Activated naive CD8-positive, alpha-beta T cell (primary cell): ENCODE measurements around the gene PDE4B.

Source experiments
- H3K27ac Mint-ChIP-seq: one replicate; pipeline ENCODE4 v1.8.0; 2021; ENCODE audit warnings: mixed read lengths
- H3K27me3 Mint-ChIP-seq: one replicate; pipeline ENCODE4 v1.8.0; 2021; ENCODE audit warnings: mixed read lengths
- H3K36me3 Mint-ChIP-seq: one replicate; pipeline ENCODE4 v1.8.0; 2021; ENCODE audit warnings: mixed read lengths
- H3K4me1 Mint-ChIP-seq: one replicate; pipeline ENCODE4 v1.8.0; 2021; ENCODE audit warnings: low read depth, mixed read lengths
- H3K4me3 Mint-ChIP-seq: one replicate; pipeline ENCODE4 v1.8.0; 2021; ENCODE audit warnings: mild to moderate bottlenecking, mixed read lengths
- H3K9me3 Mint-ChIP-seq: one replicate; pipeline ENCODE4 v1.8.0; 2021; ENCODE audit warnings: low read depth, mixed read lengths

PDE4B gene

DNA sequence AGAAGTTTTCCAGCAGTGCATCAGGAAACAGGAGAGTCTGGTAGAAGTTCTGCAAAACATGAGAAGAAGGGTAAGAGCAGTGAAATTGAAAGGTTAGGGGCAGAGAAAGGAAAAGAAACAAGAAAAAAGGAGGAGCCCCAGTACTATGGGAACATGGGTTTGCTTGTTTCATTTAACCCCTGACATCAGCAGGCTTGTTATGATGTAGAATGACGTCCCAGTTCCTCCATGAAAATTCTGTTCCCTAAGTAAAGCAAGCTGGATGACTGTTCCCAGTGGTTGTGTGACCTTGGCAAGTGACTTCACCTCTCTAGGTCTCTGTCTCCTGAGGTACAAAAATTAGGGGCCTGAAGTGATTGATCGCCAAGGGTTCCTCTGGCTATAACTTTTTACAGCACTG, 472.6 kb downstream of the PDE4B start:
- Mint-ChIP-seq H3K4me1 (peaks cover 33% of the 10 kb centered on the region), H3K27ac (no peak overlapping the region), H3K4me3 (no peak overlapping the region), H3K36me3 (no peaks in the 10 kb centered on the region), H3K27me3 (no peaks in the 10 kb centered on the region), H3K9me3 (no peaks in the 10 kb centered on the region)

DNA sequence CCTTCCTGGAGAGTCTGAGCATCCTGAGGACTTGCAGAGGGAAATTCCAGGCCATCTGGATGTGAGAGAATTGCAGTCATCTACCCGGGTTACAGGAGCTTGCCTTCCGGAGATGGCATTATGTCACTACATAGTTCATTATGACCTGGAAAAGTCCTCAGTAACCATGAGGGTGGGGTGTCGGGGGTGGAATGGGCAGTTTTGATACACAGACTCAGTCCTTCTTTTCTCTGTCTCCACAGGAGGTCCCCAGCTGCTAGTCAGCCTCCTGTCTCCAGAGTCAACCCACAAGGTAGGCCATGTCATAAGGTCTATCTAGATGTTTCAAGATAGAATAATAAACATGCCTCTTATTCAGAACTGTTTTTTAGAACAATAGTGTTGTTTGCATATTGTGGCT, 473.1 kb downstream of the PDE4B start:
- H3K9me3 Mint-ChIP-seq: no peaks in the 10 kb centered on the region
- peaks cover 33% of the 10 kb centered on the region for H3K4me1 Mint-ChIP-seq
- H3K4me3 Mint-ChIP-seq: no peak overlapping the region
- no peaks in the 10 kb centered on the region for H3K36me3 Mint-ChIP-seq
- no peaks in the 10 kb centered on the region for H3K27me3 Mint-ChIP-seq
- H3K27ac Mint-ChIP-seq: no peak overlapping the region

DNA sequence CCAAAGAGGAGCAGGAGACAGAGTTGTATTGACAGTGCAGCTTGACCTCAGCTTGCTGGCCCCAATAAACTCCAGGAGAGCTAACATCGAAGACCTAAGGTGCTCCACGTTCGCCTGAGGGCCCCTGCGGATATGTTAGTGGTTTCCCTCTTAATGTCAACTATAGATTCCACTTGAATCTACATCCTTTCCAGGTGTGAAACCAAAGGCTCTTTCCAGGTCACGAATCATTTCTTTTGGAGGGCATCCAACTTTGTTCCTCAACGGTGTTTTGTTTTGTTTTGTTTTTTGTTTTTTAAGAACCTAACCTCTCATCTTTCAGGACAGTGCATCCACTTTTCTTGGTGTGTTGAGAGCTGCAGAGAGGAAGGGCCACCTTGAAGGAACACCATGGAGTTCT, 473.7 kb downstream of the PDE4B start:
- Mint-ChIP-seq H3K4me3 (no peak overlapping the region), H3K9me3 (no peaks in the 10 kb centered on the region), H3K27ac (no peak overlapping the region), H3K4me1 (peaks cover 33% of the 10 kb centered on the region), H3K27me3 (no peaks in the 10 kb centered on the region), H3K36me3 (no peaks in the 10 kb centered on the region)

DNA sequence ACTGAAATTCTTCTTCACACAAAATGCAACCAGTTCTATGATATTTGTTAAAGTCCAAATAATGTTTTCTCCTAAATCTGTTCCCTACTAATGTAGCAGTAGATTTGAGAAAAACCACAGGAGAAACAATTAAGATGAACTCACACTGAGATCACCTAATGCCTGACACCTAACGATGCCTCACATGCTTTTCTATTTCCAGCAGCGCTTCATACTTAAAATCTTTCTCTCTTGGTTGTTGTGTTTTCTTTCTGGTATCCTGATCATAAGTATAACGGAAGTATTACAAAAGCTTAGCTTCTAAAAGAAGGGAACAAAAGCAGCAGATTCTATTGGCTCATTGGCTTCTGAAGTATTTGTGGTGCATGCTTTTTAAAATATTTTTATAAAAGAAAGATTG, 474.1 kb downstream of the PDE4B start:
- no peak overlapping the region for H3K27ac Mint-ChIP-seq
- H3K27me3 Mint-ChIP-seq: no peaks in the 10 kb centered on the region
- H3K4me1 Mint-ChIP-seq: peaks cover 33% of the 10 kb centered on the region
- H3K36me3 Mint-ChIP-seq: no peaks in the 10 kb centered on the region
- H3K4me3 Mint-ChIP-seq: no peak overlapping the region
- H3K9me3 Mint-ChIP-seq: no peaks in the 10 kb centered on the region

DNA sequence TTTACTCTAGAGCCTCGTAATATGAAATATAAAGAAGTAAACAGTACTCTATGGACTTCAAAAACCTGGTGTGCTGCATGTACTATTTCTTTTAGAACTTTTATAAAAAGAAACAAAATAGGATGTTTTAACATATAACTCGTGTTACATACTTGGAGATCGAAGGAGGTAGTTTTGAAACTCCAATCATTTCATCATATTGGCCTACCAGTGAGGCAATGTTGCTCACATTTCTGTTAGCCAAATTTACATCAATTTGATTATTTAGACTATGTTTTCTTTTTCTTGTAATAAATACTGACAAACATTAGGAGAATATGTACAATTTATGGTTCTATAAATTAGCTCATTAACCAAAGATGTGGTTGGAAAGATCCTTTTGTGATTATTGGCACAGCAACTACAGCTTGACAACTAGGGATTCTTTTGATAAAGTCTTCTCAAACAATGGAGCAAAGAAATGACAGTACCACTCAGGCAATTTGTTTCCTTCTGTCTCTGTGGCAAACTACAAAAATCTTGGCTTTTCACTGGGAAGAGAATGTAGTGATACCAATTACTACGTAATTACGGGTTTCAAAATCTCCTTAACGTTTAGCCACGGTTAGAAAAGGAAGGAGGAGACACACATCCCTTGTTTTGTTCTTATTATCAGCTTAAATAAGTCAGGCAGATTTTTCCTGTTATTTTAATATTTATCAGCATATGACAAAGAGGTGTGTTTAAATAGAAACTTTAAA, 474.7 kb downstream of the PDE4B start:
- H3K27ac Mint-ChIP-seq: no peak overlapping the region
- H3K9me3 Mint-ChIP-seq: no peaks in the 10 kb centered on the region
- no peaks in the 10 kb centered on the region for H3K27me3 Mint-ChIP-seq
- no peaks in the 10 kb centered on the region for H3K36me3 Mint-ChIP-seq
- H3K4me1 Mint-ChIP-seq: peaks cover 33% of the 10 kb centered on the region
- H3K4me3 Mint-ChIP-seq: no peak overlapping the region

DNA sequence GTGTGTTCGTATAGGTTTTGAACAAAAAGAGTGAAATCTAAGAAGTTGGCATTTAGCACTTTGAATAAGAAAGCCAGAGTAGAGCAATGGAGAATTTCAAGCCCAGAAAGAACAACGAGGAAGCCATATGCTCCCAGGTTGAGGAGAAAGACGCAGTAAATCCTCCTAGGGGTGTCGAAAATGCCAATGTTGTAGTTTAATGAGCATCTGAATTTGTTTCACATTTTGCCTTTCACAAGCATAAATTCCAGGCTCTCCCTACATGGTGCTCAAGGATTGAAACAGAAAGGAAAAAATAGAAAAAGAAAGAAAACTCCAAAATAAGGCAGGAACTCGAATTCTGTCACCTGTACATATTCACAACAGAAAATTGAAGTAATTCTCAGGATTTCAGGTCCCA, 476.5 kb downstream of the PDE4B start:
- H3K9me3 Mint-ChIP-seq: no peaks in the 10 kb centered on the region
- H3K27ac Mint-ChIP-seq: no peak overlapping the region
- H3K4me3 Mint-ChIP-seq: no peak overlapping the region
- H3K27me3 Mint-ChIP-seq: no peaks in the 10 kb centered on the region
- H3K36me3 Mint-ChIP-seq: no peaks in the 10 kb centered on the region
- peaks cover 39% of the 10 kb centered on the region for H3K4me1 Mint-ChIP-seq

DNA sequence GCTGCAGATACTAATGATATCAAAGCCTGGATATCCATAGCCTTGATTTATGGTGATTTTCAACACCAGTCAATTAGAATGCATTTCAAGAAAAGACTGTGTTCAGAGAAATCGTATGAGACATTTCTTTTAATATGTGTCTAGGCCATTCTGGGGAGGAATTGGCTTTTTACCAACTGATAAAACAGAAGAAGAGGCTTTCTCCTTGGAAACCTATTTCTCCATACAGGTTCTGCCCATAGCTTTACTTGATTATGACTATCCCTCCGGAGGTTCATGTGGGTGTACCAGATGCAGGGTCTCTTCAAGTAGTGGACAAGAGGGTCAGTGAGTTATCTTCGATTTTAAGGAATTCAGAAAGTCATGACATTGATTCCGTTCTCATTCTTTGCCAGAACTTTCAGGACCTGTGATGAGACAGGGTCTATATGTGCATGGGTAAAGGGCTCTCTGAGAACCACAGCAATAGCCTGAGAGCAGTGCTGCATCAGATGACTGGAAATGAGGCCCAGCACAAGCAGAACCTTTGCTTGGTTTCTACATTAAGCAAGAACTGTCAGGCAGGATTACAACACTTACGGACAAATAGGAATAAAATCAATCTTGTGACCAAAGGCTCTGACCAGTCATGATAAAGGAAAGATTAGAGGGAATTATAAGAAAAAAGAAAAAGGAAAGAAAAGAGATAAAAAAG, 477.6 kb downstream of the PDE4B start:
- Mint-ChIP-seq H3K4me1 (peaks cover 50% of the 10 kb centered on the region), H3K4me3 (no peak overlapping the region), H3K27ac (no peak overlapping the region)

DNA sequence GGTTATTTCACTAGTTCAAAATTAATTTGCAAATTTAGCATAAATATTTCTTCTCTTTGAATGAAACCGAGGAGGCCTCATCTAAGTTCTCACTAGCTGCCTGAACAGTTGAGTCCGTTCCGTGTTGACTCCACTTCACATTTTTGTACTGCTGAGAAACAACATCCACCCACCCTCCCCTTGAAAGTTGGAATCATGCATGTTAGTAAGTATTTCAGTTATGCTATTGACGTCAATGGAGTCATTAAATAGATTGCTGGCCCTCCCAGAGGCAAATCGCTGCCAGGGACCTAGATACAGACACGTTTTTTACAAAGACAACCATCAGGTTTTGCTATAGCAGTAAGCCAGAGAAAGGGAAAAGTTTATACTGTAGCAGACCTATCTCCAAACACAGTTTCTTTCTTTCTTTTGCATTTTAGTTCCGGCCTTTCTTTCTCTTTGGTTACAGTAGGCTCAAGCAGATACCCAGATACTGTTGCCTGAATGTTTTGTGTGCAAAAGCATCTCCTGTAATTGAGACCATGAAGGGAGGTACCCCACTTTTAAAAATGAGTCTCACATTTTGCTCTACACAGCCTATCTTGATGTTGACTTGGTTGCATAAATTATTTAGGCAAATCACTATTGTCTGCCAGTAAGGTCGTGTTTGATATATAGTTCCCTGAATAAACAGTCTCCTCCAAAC, 478.7 kb downstream of the PDE4B start:
- peaks cover 58% of the 10 kb centered on the region for H3K4me1 Mint-ChIP-seq
- no peaks in the 10 kb centered on the region for H3K27me3 Mint-ChIP-seq
- no peaks in the 10 kb centered on the region for H3K9me3 Mint-ChIP-seq
- peak overlapping the region; percentile 76 for H3K27ac Mint-ChIP-seq
- peak overlapping the region; percentile 25 for H3K4me3 Mint-ChIP-seq
- no peaks in the 10 kb centered on the region for H3K36me3 Mint-ChIP-seq

More for the DNA sequence above, 477.6 kb downstream of the PDE4B start:
- no peaks in the 10 kb centered on the region for H3K27me3 Mint-ChIP-seq
- no peaks in the 10 kb centered on the region for H3K9me3 Mint-ChIP-seq
- no peaks in the 10 kb centered on the region for H3K36me3 Mint-ChIP-seq

DNA sequence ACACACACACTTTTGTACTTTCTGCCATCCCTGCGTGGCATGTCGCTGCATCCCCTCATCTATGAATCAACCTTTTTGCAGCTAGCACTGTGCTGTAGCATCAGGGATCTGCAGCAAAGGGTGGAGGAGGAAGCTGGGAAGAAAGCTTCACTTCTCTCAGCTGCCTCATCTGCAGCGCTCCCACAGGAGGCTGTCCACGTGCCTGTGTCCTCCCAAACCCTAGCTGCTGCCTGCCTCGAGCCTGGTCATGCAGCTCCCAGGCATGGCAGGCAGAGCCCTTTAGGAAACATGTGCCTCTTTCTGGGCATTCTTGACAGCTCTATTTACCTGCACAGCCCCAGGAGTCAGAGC, 479.2 kb downstream of the PDE4B start:
- no peaks in the 10 kb centered on the region for H3K9me3 Mint-ChIP-seq
- H3K36me3 Mint-ChIP-seq: no peaks in the 10 kb centered on the region
- no peaks in the 10 kb centered on the region for H3K27me3 Mint-ChIP-seq
- H3K27ac Mint-ChIP-seq: peak overlapping the region; percentile 76
- H3K4me1 Mint-ChIP-seq: peaks cover 61% of the 10 kb centered on the region
- H3K4me3 Mint-ChIP-seq: peak overlapping the region; percentile 12

DNA sequence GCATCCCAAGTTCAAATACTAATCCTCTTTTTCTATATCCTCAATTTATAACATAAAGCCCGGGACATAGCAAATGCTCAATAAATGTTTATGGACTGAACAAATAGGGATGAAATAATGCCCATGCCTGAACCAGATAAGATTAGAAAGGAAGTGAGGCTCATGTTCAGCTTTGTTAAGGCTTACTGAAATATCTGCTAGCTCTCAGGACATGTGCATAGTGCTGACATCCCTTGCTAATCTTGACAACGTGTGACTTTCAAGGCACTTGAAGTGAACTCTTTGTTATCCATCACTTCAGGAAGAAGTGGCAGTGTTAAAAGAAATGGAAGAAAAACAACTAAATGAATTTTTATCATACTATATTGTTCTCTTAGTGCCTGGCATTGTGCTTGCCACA, 481.0 kb downstream of the PDE4B start:
- Mint-ChIP-seq H3K36me3 (no peaks in the 10 kb centered on the region), H3K27ac (no peak overlapping the region), H3K4me3 (no peak overlapping the region)

DNA sequence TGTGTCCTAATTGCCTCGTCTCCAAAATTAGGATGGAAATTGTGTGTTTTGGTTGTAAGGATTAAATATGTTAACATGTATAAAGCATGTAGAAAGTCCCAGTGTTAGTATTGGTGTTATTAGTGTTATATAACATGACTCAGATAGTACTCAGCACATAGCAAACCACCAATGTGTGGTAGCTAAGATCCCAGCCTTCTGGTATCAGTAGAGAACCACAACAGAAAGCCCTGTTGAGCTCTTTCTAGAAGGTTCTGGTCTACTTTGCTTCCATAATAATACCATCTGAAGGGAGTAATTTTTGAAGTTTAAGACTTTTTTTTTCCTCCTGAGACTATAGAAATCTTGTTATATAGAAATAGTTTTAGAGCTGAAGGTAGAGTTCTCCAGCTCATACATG, 481.9 kb downstream of the PDE4B start:
- H3K27ac Mint-ChIP-seq: peak overlapping the region; percentile 90
- H3K4me3 Mint-ChIP-seq: peak overlapping the region; percentile 69

More for the DNA sequence above, 481.0 kb downstream of the PDE4B start:
- no peaks in the 10 kb centered on the region for H3K9me3 Mint-ChIP-seq
- no peaks in the 10 kb centered on the region for H3K27me3 Mint-ChIP-seq
- peaks cover 76% of the 10 kb centered on the region for H3K4me1 Mint-ChIP-seq

DNA sequence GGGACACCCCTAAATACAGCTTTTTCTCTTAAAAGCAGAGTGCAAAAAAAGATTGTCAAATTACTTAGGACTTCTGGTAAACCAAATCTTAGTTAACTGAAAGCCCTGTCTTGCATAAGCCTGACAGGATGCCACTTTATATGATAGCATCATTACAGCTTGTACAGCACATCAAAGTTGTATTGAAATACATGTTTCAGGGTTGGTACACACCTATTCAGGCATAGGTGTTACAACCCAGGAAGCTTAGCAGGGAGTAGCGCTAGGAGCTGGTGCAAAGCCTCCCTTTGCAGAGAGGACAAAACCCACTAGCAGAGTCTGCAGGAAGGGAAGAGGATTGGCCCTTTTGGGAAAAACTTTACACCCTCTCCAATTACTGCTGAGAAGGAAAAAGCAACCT, 482.4 kb downstream of the PDE4B start:
- peaks cover 91% of the 10 kb centered on the region for H3K4me1 Mint-ChIP-seq
- peak overlapping the region; percentile 90 for H3K27ac Mint-ChIP-seq
- no peaks in the 10 kb centered on the region for H3K36me3 Mint-ChIP-seq
- peak overlapping the region; percentile 69 for H3K4me3 Mint-ChIP-seq
- no peaks in the 10 kb centered on the region for H3K9me3 Mint-ChIP-seq
- no peaks in the 10 kb centered on the region for H3K27me3 Mint-ChIP-seq

More for the DNA sequence above, 481.9 kb downstream of the PDE4B start:
- H3K4me1 Mint-ChIP-seq: peaks cover 86% of the 10 kb centered on the region
- no peaks in the 10 kb centered on the region for H3K27me3 Mint-ChIP-seq
- no peaks in the 10 kb centered on the region for H3K36me3 Mint-ChIP-seq
- H3K9me3 Mint-ChIP-seq: no peaks in the 10 kb centered on the region

DNA sequence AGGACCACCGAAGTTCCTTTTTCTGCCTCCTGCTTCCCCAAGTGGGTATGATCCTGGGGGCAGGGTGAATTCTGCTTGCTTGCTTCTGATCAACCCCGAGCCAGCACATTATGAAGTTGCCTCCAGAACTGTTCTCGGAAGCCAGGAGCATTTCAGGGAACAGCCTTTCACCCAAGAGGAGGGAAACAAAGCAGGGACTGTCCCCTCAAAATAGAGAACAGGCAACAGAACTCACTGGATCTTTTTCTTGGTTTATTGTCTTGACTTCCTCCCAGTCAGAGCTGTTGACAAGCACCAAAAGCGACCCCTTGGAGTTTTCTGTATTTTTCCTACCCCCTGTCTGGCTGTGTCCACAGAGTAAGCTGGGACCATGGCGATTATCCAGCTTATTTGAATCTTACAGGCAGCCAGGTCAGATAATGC, 482.9 kb downstream of the PDE4B start:
- Mint-ChIP-seq H3K4me3 (peak overlapping the region; percentile 63), H3K4me1 (peaks cover 94% of the 10 kb centered on the region), H3K36me3 (no peaks in the 10 kb centered on the region), H3K27me3 (no peaks in the 10 kb centered on the region), H3K27ac (peak overlapping the region; percentile 90), H3K9me3 (no peaks in the 10 kb centered on the region)

DNA sequence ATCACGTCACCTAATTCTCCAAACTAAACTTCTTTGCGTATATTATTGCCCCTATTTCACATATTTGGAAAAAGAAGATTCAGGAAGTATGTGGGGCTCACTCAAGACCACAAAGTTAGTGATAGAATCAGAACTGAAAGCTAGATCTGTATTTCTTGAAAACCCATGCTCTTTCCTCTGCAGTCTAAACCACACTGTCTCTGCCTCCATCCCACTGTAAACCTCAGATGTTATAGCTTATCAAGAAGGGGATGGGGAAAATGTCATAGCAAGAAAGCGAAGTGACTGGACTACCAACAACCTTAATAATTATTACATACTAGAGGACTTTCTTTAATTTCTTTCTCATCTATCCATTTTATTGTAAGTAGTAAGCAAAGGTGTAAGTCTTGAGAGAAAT, 483.5 kb downstream of the PDE4B start:
- no peaks in the 10 kb centered on the region for H3K9me3 Mint-ChIP-seq
- H3K4me3 Mint-ChIP-seq: peak overlapping the region; percentile 63
- H3K4me1 Mint-ChIP-seq: peaks cover 94% of the 10 kb centered on the region
- no peaks in the 10 kb centered on the region for H3K27me3 Mint-ChIP-seq
- peak overlapping the region; percentile 90 for H3K27ac Mint-ChIP-seq
- no peaks in the 10 kb centered on the region for H3K36me3 Mint-ChIP-seq

DNA sequence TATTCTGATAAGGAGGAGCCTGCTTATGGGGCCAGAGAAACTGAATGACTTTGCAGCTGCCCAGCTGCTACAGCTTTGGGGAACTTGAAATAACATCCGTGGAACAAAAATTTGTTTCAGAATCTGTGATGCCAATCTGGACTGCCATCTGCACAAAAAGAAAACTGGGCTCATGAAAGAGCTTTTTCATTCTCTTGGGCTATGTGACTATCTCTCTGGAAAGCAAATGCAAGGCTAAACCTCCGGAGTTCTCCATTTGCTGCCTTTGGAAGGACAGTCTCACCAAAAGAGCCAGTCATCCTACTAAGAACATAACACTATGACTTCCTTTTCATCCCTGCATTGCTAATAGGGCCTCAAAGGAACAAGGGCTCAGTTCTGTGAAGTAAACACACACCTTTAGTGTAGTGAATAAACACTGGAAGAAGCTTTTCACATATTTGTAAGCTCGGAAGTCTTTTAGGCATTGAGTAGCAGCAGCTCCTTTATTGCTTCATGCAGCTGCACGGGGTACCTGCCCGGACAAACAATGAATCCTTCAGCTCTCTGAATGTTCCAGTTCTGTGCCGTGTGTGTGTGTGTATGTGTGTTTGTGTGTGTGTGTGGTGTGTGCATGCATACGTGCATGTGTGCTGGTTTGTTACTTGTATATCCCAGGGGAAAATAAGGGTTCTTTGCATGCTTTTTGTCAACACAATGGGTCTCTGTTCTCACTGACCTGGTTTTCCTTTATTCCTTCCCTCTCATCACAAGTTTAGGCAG, 485.7 kb downstream of the PDE4B start:
- H3K27me3 Mint-ChIP-seq: no peaks in the 10 kb centered on the region
- H3K27ac Mint-ChIP-seq: peak overlapping the region; percentile 47
- peaks cover 95% of the 10 kb centered on the region for H3K4me1 Mint-ChIP-seq
- H3K9me3 Mint-ChIP-seq: no peaks in the 10 kb centered on the region
- no peak overlapping the region for H3K4me3 Mint-ChIP-seq
- H3K36me3 Mint-ChIP-seq: no peaks in the 10 kb centered on the region
